Measurements from ENCODE around the gene VWA8.

DNA sequence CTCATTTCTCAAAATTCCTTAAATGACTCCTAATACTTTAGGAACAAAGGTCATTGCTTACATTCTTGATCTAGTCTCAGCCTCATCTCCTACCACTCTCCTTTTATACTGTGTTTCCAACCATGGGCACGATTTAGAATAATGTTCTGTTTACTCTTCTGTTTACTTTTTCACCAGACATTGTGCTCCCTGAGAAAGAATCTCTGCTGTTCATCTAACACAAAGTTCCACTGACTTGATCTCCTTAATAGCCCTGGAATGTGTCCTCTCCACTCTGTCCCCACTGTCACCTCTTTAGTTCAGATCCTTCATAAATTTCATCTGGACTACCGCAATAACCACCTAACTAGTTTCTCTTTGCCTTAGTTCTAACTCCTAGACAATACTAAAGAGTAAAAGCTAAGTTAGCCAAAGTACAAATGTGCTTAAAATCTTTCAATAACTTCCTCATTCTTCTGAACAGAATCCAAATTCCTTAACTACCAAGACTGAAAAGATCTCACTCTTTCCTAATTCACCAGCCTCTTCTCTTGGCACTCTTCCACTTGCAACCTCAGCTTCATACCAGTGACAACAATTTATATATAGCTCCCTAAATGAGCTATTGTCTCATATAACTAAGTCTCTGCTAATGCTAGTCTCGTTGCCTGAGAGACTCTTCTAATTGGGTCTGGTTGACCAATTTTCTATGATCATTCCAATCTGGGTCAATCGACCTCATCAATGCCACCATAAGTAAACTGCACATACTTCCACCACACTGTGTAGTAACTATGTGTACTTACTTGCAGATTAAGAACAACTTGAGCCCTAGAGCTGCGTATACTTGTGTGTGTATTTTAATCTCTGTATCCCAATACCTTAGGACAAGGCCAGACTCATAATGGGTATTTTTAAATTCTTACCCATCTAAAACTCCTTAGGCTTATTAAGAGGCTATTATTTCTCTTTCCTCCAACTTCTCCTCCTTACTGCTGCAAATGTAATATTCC, 179.9 kb downstream of the VWA8 start:
- TF ChIP-seq, protein P1, sequence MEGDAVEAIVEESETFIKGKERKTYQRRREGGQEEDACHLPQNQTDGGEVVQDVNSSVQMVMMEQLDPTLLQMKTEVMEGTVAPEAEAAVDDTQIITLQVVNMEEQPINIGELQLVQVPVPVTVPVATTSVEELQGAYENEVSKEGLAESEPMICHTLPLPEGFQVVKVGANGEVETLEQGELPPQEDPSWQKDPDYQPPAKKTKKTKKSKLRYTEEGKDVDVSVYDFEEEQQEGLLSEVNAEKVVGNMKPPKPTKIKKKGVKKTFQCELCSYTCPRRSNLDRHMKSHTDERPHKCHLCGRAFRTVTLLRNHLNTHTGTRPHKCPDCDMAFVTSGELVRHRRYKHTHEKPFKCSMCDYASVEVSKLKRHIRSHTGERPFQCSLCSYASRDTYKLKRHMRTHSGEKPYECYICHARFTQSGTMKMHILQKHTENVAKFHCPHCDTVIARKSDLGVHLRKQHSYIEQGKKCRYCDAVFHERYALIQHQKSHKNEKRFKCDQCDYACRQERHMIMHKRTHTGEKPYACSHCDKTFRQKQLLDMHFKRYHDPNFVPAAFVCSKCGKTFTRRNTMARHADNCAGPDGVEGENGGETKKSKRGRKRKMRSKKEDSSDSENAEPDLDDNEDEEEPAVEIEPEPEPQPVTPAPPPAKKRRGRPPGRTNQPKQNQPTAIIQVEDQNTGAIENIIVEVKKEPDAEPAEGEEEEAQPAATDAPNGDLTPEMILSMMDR (IDR thresholded peaks at IDR 0.05): no peak
- no peak for TF ChIP-seq POLR2A (IDR thresholded peaks at IDR 0.05)
- TF ChIP-seq POLR2AphosphoS5 (IDR thresholded peaks at IDR 0.05): no peak
- TF ChIP-seq EP300 (IDR thresholded peaks at IDR 0.05): no peak
